Body of pancreas (tissue), 4 donors: ENCODE data around the gene FAH.

Experiments
- POLR2A ChIP-seq, 3 donors: fragments of 450-650 bp; IDR thresholded peaks; one replicate each; pipeline ENCODE4 v1.6.1; 2016; ENCODE audit warnings: antibody characterized with exemption in 3 of 3, mild to moderate bottlenecking in 2 of 3
- TF ChIP-seq, protein P1 (sequence below), 7 experiments: fragments of 450-650 bp in 4 of 7; fragments of 200-600 bp in 3 of 7; sonication (generic) in 3 of 7; IDR thresholded peaks; one replicate each; pipeline ENCODE4 v1.5.1; 2016 to 2019; ENCODE audit warnings: antibody characterized with exemption in 7 of 7

DNA sequence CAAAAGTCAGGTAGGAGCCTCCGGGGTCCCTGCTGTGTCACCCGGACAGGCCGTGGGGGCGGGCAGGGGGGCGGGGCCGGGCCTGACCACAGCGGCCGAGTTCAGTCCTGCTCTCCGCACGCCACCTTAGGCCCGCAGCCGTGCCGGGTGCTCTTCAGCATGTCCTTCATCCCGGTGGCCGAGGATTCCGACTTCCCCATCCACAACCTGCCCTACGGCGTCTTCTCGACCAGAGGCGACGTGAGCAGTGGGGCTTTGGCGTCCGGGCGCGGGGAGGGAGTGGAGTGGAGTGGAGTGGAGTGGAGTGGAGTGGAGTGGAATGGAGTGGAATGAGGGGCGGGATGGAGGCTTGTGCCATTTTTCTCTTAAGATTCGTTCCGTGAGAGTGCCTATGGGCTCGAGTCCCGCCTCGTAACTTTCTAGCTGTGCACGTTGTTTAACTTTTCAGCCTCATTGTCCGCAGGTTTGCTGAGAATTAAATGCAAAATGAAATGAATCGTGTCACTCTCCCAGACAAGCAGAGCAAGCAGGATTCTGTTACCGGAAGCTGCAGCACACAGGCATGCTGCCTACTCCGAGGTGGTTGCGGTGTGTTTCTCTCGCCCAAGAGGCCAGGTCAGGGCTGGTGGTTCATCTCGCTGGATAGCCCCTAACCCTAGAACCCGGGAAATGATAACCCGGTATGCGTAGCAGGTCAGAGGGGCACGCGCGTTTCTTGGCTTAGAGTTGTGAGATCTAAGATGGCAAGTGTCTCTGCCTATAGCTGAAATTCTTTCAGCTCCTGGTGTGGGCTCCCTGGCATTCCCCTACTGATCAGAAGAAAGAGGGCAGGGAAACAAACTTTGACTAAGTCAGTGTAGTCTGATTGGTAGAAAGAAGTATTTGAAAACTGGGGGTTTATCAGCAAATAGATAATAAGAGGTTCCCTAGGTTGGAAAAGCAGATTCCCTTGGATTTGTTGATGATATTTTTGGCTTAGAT lies at the start of gene FAH:
- TF ChIP-seq, protein P1, sequence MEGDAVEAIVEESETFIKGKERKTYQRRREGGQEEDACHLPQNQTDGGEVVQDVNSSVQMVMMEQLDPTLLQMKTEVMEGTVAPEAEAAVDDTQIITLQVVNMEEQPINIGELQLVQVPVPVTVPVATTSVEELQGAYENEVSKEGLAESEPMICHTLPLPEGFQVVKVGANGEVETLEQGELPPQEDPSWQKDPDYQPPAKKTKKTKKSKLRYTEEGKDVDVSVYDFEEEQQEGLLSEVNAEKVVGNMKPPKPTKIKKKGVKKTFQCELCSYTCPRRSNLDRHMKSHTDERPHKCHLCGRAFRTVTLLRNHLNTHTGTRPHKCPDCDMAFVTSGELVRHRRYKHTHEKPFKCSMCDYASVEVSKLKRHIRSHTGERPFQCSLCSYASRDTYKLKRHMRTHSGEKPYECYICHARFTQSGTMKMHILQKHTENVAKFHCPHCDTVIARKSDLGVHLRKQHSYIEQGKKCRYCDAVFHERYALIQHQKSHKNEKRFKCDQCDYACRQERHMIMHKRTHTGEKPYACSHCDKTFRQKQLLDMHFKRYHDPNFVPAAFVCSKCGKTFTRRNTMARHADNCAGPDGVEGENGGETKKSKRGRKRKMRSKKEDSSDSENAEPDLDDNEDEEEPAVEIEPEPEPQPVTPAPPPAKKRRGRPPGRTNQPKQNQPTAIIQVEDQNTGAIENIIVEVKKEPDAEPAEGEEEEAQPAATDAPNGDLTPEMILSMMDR (IDR thresholded peaks at IDR 0.05): peak in 1 of 7 experiments; percentile 5
- TF ChIP-seq POLR2A (IDR thresholded peaks at IDR 0.05): peak in 2 of 3 donors; percentile 37 to 49
